SK-MEL-5 (cell line): ENCODE measurements around the gene IL18BP. TPM values are rescaled to one million over a fixed set of nuclear protein-coding genes. Genes with fewer than 3 reads are reported as not detected.

ENCODE experiments used
- DNase-seq: peaks from one replicate; pipeline ENCODE4 v3.0.0-alpha.2; 2016; ENCODE audit warnings: low read depth, low spot score
- in situ Hi-C: cut with HindIII; loops from 2 replicates; pipeline ENCODE4 v1.10.0; 2016; ENCODE audit warnings: low sequenced_read_pairs, high pct_unique_total_duplicates, low pct_unique_long_range_greater_than_20kb
- small RNA-seq, 2 experiments: library from RNA; depleted of rRNA; stranded (forward); fragments of <200 nt; gene quantifications; one replicate each; pipeline ENCODE3, GENCODE V24; 2014
- total RNA-seq: library from RNA; depleted of rRNA; stranded (reverse); fragments of >200 nt; shearing (Covaris generic); gene quantifications from 2 replicates; pipeline ENCODE4 v1.2.3, GENCODE V29; 2014; rRNA removed

Gene IL18BP
- total RNA-seq, 1 experiment from 2014 or later = 1.6 TPM

GRCh38 chr11:72036687-72037086 is 38.0 kb downstream of the IL18BP start:
- in situ Hi-C loops = no loop called here
- no peak for DNase-seq

GRCh38 chr11:72037554-72038311 is 39.0 kb downstream of the IL18BP start:
- DNase-seq = no peak
- in situ Hi-C loops = no loop called here

GRCh38 chr11:72038491-72038890 is 39.8 kb downstream of the IL18BP start:
- no peak for DNase-seq
- in situ Hi-C loops = no loop called here

GRCh38 chr11:72039031-72039855 is 40.5 kb downstream of the IL18BP start:
- in situ Hi-C loops = no loop called here
- no peak for DNase-seq

GRCh38 chr11:72039856-72040401 is 41.2 kb downstream of the IL18BP start:
- in situ Hi-C loops = no loop called here
- no peak for DNase-seq

- in situ Hi-C loops = no loop called here
- peak; percentile 98 for DNase-seq
Measured at GRCh38 chr11:72040491-72041363, 42.0 kb downstream of the IL18BP start.

GRCh38 chr11:72041364-72042063 is 42.8 kb downstream of the IL18BP start:
- in situ Hi-C loops = no loop called here
- peak; percentile 87 for DNase-seq

GRCh38 chr11:72042064-72042745 is 43.5 kb downstream of the IL18BP start:
- DNase-seq = no peak
- in situ Hi-C loops = no loop called here

- DNase-seq = no peak
- in situ Hi-C loops = no loop called here
Measured at GRCh38 chr11:72045849-72046248, 47.1 kb downstream of the IL18BP start.

- no peak for DNase-seq
- in situ Hi-C loops = no loop called here
Measured at GRCh38 chr11:72048766-72049460, 50.2 kb downstream of the IL18BP start.

Small RNA genes within 50 kb of the gene (small RNA-seq; reads per million reads assigned to genes)
- 0 reads per million in 2 experiments for gene RNU6-72P

Other genes starting within 250 kb of the IL18BP start
- gene DEFB108B, start 165.7 kb upstream of the IL18BP start, total RNA-seq = not detected in 2 replicates
- not detected in 2 replicates for gene DEFB131B, start 120.5 kb upstream of the IL18BP start, total RNA-seq
- 5.1 and 6.6 TPM in 2 replicates for gene XNDC1N, start 70.3 kb upstream of the IL18BP start, total RNA-seq
- 41.9 and 50.9 TPM in 2 replicates for gene RNF121, start 69.9 kb upstream of the IL18BP start, total RNA-seq
- gene NUMA1, start 81.6 kb downstream of the IL18BP start, total RNA-seq = 118 and 144 TPM in 2 replicates
- 7.7 and 18.3 TPM in 2 replicates for gene LRRC51, start 81.9 kb downstream of the IL18BP start, total RNA-seq
- gene LAMTOR1, start 104.4 kb downstream of the IL18BP start, total RNA-seq = 279 and 297 TPM in 2 replicates
- gene TOMT, start 107.0 kb downstream of the IL18BP start, total RNA-seq = not detected in 2 replicates
- 30.3 and 30.6 TPM in 2 replicates for gene ANAPC15, start 113.8 kb downstream of the IL18BP start, total RNA-seq
- gene FOLR3, start 136.8 kb downstream of the IL18BP start, total RNA-seq = not detected in 2 replicates
- not detected in 2 replicates for gene FOLR1, start 193.2 kb downstream of the IL18BP start, total RNA-seq
- gene FOLR2, start 217.9 kb downstream of the IL18BP start, total RNA-seq = not detected in 2 replicates
- 105 and 121 TPM in 2 replicates for gene INPPL1, start 225.9 kb downstream of the IL18BP start, total RNA-seq
- not detected in 2 replicates for gene PHOX2A, start 245.3 kb downstream of the IL18BP start, total RNA-seq